ENCODE measurements around the gene GRIN3A.
A peak's percentile ranks its signal among the peaks of the same experiment; 100 is the strongest.

Gene GRIN3A

GRCh38 chr9:101620452-101620851, 118.0 kb downstream of the GRIN3A start:
- TF ChIP-seq CTCF (IDR thresholded peaks at IDR 0.05; ENCODE audit: control extremely low read depth, extremely low read depth, low read depth, missing control alignments): no peak
- POLR2A ChIA-PET: no interaction called here
- no peak for DNase-seq (ENCODE audit: extremely low spot score)
- CTCF ChIA-PET: interaction anchor here (1.6 to 3.2 kb wide), 2 partner anchors 10 to 12 kb away, joined by 5 to 12 read pairs; no protein-coding TSS in a partner anchor

- ChIA-PET POLR2A (no interaction called here), CTCF (interaction anchor here (1.2 kb wide), 1 partner anchor 109 kb away, joined by 3 read pairs; no protein-coding TSS in a partner anchor)
- TF ChIP-seq CTCF (IDR thresholded peaks at IDR 0.05; ENCODE audit: control extremely low read depth, extremely low read depth, low read depth, missing control alignments): no peak
- DNase-seq (ENCODE audit: extremely low spot score): no peak
These were observed 119.7 kb downstream of the GRIN3A start for GRCh38 chr9:101618698-101619097.

- ChIA-PET CTCF (no interaction called here), POLR2A (no interaction called here)
- TF ChIP-seq CTCF (IDR thresholded peaks at IDR 0.05; ENCODE audit: control extremely low read depth, extremely low read depth, low read depth, missing control alignments): no peak
- DNase-seq (ENCODE audit: extremely low spot score): no peak
These were observed 132.9 kb downstream of the GRIN3A start for GRCh38 chr9:101605547-101605946.

- ChIA-PET POLR2A (no interaction called here), CTCF (interaction anchor here (1.4 kb wide), 1 partner anchor 35 kb away, joined by 3 read pairs; no protein-coding TSS in a partner anchor)
- TF ChIP-seq CTCF (IDR thresholded peaks at IDR 0.05; ENCODE audit: control extremely low read depth, extremely low read depth, low read depth, missing control alignments): no peak
- DNase-seq (ENCODE audit: extremely low spot score): no peak
These were observed 134.2 kb downstream of the GRIN3A start for GRCh38 chr9:101604296-101604695.

GRCh38 chr9:101601904-101602765, 136.3 kb downstream of the GRIN3A start:
- POLR2A ChIA-PET: no interaction called here
- DNase-seq (ENCODE audit: extremely low spot score): peak; percentile 22
- CTCF ChIA-PET: interaction anchor here (0.7 to 1.4 kb wide), 7 partner anchors 9 to 126 kb away, joined by 3 to 11 read pairs (median 3); no protein-coding TSS in a partner anchor
- TF ChIP-seq CTCF (IDR thresholded peaks at IDR 0.05; ENCODE audit: control extremely low read depth, extremely low read depth, low read depth, missing control alignments): peak; percentile 57

- POLR2A ChIA-PET: no interaction called here
- CTCF ChIA-PET: interaction anchor here (1.8 kb wide), 1 partner anchor 18 kb away, joined by 4 read pairs; no protein-coding TSS in a partner anchor
- no peak for TF ChIP-seq CTCF (IDR thresholded peaks at IDR 0.05; ENCODE audit: control extremely low read depth, extremely low read depth, low read depth, missing control alignments)
- DNase-seq (ENCODE audit: extremely low spot score): no peak
These were observed 143.7 kb downstream of the GRIN3A start, which contains the start of gene PPP3R2 for GRCh38 chr9:101594796-101595195. PPP3R2 (minus strand) TSS chr9:101594969; CDS start chr9:101594921, 48 bp downstream.

All from GM10248 (cell line).